Spleen (tissue), 7 donors: Measurements from ENCODE around the gene FXYD6.

Experiments used
- CTCF ChIP-seq, 11 experiments: fragments of 200-600 bp in 7 of 11; fragments of 450-650 bp in 4 of 11; sonication (generic) in 4 of 11; IDR thresholded peaks in 8 of 11; conservative IDR thresholded peaks in 3 of 11; 1 replicate in 7 of 11; 2 replicates in 4 of 11; pipeline versions ENCODE4 v1.4.0 to v1.8.0; 2016 to 2021; ENCODE audit warnings: antibody characterized with exemption in 11 of 11, inconsistent platforms in 4 of 11, mild to moderate bottlenecking in 1 of 11
- POLR2AphosphoS5 ChIP-seq, 3 donors: sonication (generic); formaldehyde crosslinking; IDR thresholded peaks; one replicate each; pipeline ENCODE4 v1.5.1; 2017; ENCODE audit warnings: antibody characterized with exemption in 3 of 3
- donor health status: DM: no; HTN: no; CAD: no; lungs with moderate emphysema.
- donor health status: DM: no; HTN: no; CAD: no.
- donor health status: DM: no; HTN: no; CAD: no.

GRCh38 chr11:117816846-117817367, 59.6 kb downstream of the FXYD6 start:
- TF ChIP-seq POLR2AphosphoS5 (IDR thresholded peaks at IDR 0.05) = no peak
- no peak for TF ChIP-seq CTCF (IDR thresholded peaks at IDR 0.05 in 8 of 11, conservative IDR thresholded peaks at IDR 0.05 in 3 of 11)
